Ascending aorta (tissue), 2 donors: Measurements from ENCODE around the gene RPL4. TPM values are rescaled to one million over a fixed set of nuclear protein-coding genes. Genes with fewer than 3 reads are reported as not detected.

Experiments used
- DNase-seq, 2 donors: peaks; one replicate each; pipeline ENCODE4 v3.0.0-alpha.2; 2019; ENCODE audit warnings: low spot score in 2 of 2
- H3K27ac ChIP-seq, 2 donors: fragments of 200-600 bp; sonication (generic); one replicate each; pipeline ENCODE4 v1.5.1; 2016 to 2017; ENCODE audit warnings: mild to moderate bottlenecking in 1 of 2
- H3K27me3 ChIP-seq: fragments of 200-600 bp; sonication (generic); one replicate; pipeline ENCODE4 v1.5.1; 2017
- H3K36me3 ChIP-seq, 2 donors: fragments of 200-600 bp; sonication (generic); one replicate each; pipeline ENCODE4 v1.5.1; 2016
- H3K4me1 ChIP-seq, 2 donors: fragments of 200-600 bp; sonication (generic); one replicate each; pipeline ENCODE4 v1.5.1; 2016 to 2017; ENCODE audit warnings: mild to moderate bottlenecking in 1 of 2
- H3K4me3 ChIP-seq, 2 donors: fragments of 200-600 bp; sonication (generic); one replicate each; pipeline ENCODE4 v1.5.1; 2016 to 2017; ENCODE audit warnings: mild to moderate bottlenecking in 1 of 2
- H3K9me3 ChIP-seq, 2 donors: fragments of 200-600 bp; sonication (generic); one replicate each; pipeline ENCODE4 v1.5.1; 2016
- intact Hi-C: fragments of 100-400 bp; cut with DNase I; formaldehyde crosslinking; loops from one replicate; pipeline ENCODE4 v1.15.1; 2023
- total RNA-seq: library from RNA; depleted of rRNA; stranded (reverse); fragments of >200 nt; gene quantifications from one replicate; pipeline ENCODE4 v1.1.0, GENCODE V29; 2016
- TF ChIP-seq, protein P1 (sequence below), 3 experiments: fragments of 200-600 bp in 2 of 3; fragments of 450-650 bp in 1 of 3; sonication (generic) in 2 of 3; IDR thresholded peaks; one replicate each; pipeline ENCODE4 v1.5.1; 2016 to 2019; ENCODE audit warnings: antibody characterized with exemption in 3 of 3, mild to moderate bottlenecking in 1 of 3, moderate library complexity in 1 of 3

Gene RPL4
- total RNA-seq, 1 donor from 2014 or later: 2,799 TPM

DNA sequence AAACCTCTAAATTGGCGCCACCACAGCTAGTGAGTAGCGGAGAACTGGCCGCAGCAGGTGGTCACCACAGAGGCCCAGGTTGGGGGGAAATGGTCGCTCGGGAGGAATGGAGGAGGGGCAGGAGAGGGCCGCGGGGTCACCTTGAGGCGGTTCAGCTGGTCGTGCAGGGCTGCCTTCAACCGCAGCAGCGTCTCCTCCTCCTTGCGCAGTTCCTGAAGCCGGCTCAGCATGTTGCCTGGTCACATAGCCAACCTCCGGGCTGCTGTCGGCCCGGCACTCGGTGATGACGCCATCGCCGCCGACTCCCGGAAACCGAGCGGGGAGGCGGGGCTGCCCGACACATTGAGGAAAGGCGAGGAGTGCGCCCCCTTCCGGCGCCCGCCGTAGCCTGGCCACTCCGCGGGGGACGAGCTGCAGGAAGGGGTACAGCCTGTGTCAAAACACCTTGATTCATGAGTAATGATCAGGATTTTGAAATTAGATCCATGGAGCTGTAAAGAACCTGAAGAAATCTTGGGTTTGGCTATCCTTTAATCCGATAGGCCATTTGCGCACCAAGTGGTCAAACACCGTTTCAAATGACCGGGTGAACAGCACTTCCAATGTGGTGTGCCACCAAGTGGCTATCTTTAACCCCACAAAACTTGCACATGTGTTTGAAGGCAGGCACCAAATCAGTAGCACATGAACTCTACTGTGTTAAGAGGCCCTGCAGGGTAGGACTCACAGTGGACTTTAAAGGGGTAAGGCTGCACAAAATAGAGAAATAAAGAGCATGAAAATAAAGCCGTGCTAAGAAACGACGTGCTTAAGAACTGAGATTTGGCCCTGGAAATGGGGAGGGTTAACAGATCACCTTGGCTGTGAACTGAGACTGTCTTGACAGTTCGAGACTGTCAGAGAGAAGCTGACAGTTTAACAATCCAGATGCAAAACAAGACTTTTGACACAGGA is 6.9 kb downstream of the RPL4 start, which contains the start of gene SNAPC5:
TSS of gene SNAPC5 (minus strand) at position 261 of the 954 bp plus-strand sequence. CDS start at position 230, 31 bp downstream.
- H3K4me3 ChIP-seq: peak within 1 kb of the TSS; percentile 67 to 94
- DNase-seq: peak; percentile 87 to 99
- TF ChIP-seq, protein P1, sequence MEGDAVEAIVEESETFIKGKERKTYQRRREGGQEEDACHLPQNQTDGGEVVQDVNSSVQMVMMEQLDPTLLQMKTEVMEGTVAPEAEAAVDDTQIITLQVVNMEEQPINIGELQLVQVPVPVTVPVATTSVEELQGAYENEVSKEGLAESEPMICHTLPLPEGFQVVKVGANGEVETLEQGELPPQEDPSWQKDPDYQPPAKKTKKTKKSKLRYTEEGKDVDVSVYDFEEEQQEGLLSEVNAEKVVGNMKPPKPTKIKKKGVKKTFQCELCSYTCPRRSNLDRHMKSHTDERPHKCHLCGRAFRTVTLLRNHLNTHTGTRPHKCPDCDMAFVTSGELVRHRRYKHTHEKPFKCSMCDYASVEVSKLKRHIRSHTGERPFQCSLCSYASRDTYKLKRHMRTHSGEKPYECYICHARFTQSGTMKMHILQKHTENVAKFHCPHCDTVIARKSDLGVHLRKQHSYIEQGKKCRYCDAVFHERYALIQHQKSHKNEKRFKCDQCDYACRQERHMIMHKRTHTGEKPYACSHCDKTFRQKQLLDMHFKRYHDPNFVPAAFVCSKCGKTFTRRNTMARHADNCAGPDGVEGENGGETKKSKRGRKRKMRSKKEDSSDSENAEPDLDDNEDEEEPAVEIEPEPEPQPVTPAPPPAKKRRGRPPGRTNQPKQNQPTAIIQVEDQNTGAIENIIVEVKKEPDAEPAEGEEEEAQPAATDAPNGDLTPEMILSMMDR (IDR thresholded peaks at IDR 0.05): peak; percentile 95 to 98 (median 98)
- peaks cover 42 to 63% of the 10 kb centered on the region in 2 donors for H3K36me3 ChIP-seq
- intact Hi-C loops: loop anchor here (1.0 to 10.0 kb wide), 4 partner anchors 8 to 883 kb away; partner anchors contain the start of genes INTS14, MAP2K1, TIPIN and ZWILCH
- no peaks in the 10 kb centered on the region for H3K27me3 ChIP-seq
- peaks cover 5 to 14% of the 10 kb centered on the region in 2 donors for H3K4me1 ChIP-seq
- H3K27ac ChIP-seq: peak within 1 kb of the TSS; percentile 87 to 91
- H3K9me3 ChIP-seq: no peaks in the 10 kb centered on the region

DNA sequence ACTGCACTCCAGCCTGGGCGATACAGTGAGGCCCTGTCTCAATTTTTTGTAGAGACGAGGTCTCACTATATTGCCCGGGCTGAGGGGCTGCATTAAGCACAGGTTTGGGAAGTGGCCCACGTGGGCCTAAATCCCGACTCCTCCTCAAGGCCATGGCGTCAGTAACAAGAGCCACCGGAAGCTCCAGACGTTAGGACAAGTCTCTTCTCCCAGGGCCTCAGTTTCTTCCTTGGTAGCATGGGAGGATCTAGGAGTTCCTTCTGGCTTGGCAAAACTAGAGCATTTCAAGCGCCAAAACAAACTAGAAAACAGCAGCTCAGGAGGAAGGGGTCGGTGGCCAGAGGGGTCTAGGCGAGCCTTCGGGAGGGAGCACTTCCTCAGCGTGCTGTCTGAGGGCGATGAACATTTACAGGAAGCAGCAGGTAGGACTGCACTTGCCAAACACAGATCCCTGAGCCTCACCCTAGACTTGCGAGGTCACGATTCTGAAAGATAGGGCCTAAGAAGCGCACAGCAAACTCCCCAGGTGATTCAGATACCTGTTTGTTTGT is 7.6 kb downstream of the RPL4 start:
- peak overlapping the region; percentile 87 to 91 for H3K27ac ChIP-seq
- no peaks in the 10 kb centered on the region for H3K27me3 ChIP-seq
- no peak for DNase-seq
- peak overlapping the region; percentile 67 to 94 for H3K4me3 ChIP-seq
- TF ChIP-seq, protein P1 (IDR thresholded peaks at IDR 0.05): no peak
- intact Hi-C loops: loop anchor here (1.0 to 10.0 kb wide), 4 partner anchors 8 to 882 kb away; partner anchors contain the start of genes INTS14, MAP2K1, TIPIN and ZWILCH
- peaks cover 35 to 63% of the 10 kb centered on the region in 2 donors for H3K36me3 ChIP-seq
- H3K9me3 ChIP-seq: no peaks in the 10 kb centered on the region
- H3K4me1 ChIP-seq: peaks cover 5 to 11% of the 10 kb centered on the region in 2 donors

DNA sequence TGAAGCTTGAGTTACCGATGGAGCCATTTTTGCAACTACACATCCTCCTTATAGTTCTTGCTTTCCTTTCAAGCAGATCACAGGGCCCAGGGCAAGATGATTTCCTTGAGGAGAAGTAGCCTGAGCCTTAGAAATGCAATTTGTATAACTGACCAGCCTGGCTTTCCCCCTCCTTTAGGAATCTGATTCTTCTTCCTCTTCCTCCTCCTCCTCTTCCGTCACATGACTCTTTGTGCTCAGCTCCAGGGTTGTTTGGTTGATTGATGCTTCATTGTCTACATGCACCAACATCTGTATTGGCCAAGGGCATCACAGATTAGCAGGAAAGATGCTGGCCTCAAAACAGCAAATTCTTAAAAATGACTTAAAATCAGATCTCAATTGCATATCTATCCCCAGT is 10.4 kb downstream of the RPL4 start:
- DNase-seq: no peak
- H3K4me3 ChIP-seq: no peak overlapping the region
- peaks cover 26 to 62% of the 10 kb centered on the region in 2 donors for H3K36me3 ChIP-seq
- H3K9me3 ChIP-seq: no peaks in the 10 kb centered on the region
- intact Hi-C loops: loop anchor here (10.0 kb wide), 1 partner anchor 879 kb away; the partner anchor contains the start of gene INTS14
- TF ChIP-seq, protein P1 (IDR thresholded peaks at IDR 0.05): no peak
- H3K4me1 ChIP-seq: peaks cover 5 to 11% of the 10 kb centered on the region in 2 donors
- H3K27me3 ChIP-seq: no peaks in the 10 kb centered on the region
- H3K27ac ChIP-seq: no peak overlapping the region

DNA sequence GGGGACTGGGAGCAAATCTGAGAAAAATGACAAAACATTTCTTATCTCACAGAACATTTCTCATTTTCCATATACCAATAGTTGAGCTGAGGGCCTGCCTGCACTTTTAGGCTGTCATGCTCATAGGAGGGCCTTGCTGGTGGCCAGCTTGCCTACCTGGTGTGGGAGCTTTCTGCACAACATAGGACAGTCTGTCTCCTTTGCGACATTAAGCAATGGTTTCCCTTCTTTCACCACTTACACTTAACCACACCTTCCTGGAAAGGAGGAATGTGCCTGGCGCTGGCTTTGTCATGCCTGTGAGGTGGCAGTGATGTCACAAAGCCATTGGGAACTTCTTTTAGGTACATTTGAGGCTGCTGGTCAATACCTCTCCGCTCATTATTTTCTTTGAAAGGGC is 12.8 kb downstream of the RPL4 start:
- Histone ChIP-seq H3K27me3 (no peaks in the 10 kb centered on the region), H3K4me3 (no peak overlapping the region), H3K27ac (no peak overlapping the region), H3K9me3 (no peaks in the 10 kb centered on the region), H3K4me1 (peaks cover 5% of the 10 kb centered on the region in 2 donors), H3K36me3 (peaks cover 28 to 67% of the 10 kb centered on the region in 2 donors)
- TF ChIP-seq, protein P1 (IDR thresholded peaks at IDR 0.05): no peak
- peak in 1 of 2 donors; percentile 38 for DNase-seq
- intact Hi-C loops: loop anchor here (10.0 kb wide), 1 partner anchor 877 kb away; the partner anchor contains the start of gene INTS14

DNA sequence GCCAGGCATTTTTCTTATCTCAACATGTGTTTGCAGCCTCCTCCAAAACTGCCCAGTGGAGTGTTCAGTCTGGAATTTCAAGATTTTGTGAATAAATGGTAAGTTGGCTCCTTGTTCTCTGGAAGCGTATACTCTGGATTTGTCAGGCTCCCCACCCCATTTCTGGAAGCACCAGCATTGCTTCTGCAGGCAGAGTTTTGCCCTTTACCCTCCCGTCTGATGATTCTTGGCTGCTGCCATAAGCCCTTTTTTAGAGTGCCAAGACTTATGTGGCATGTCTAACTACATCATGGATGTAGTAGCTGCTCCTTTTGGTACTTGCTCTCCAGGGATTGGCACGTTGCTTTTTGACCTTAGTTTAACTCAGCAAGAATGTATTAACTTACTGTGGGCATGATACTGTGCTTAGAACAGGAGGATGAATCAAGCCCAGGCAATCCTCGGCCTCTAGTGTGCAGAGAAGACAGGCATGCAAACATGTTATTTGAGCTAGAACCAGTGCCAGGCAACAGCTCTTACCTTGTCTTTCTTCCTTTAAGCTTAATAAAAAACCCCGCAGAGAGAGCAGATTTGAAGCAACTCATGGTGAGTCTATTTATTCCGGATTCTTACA is 15.4 kb downstream of the RPL4 start:
- Histone ChIP-seq H3K9me3 (no peaks in the 10 kb centered on the region), H3K4me1 (no peaks in the 10 kb centered on the region), H3K4me3 (no peak overlapping the region), H3K36me3 (peaks cover 35 to 69% of the 10 kb centered on the region in 2 donors), H3K27me3 (no peaks in the 10 kb centered on the region), H3K27ac (no peak overlapping the region)
- intact Hi-C loops: no loop called here
- DNase-seq: peak in 1 of 2 donors; percentile 43
- TF ChIP-seq, protein P1 (IDR thresholded peaks at IDR 0.05): no peak
